ENCODE results near the gene RD3L. TPM values are rescaled to one million over a fixed set of nuclear protein-coding genes. Genes with fewer than 3 reads are reported as not detected.

Gene RD3L
- total RNA-seq, 1 experiment from 2014 or later: not detected

DNA sequence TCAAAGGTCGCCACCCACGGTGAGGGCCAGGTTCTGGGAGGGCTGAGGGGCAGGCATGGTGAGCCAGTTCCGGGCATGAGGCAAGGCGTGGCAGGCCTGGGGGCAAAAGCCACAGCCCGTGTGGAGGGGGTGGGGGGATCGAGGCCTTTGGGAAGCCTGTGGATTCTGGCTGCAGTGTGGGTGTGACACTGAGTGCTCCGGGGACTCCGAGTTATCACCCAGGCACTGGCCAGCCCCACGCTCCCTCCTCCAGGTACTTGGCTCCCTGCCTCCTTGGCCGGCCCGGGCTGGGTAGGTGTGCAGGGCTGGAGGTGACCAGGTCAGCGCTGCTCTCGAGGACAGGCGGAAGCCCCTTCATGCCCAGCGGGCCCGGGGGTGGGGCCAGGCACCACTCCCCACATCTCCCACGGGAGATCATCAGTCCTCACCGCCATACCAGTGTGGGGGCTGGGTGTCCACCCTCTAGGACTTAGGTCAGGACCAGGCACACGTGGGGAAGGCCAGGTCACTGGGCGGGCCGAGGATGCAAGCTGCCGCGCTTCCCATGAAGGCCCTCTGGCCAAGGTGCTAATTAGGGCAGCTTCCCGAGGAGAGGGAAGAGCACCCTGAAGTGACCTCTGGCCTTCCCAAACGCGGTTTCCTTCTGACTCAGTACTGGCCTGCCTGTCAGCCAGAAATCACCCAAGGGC lies 48.2 kb downstream of the RD3L start:
- Histone ChIP-seq H2BK120ac (ENCODE audit: low read depth, low read length, poor library complexity, severe bottlenecking) (no peak overlapping the region), H2BK20ac (ENCODE audit: low read depth, low read length, poor library complexity, severe bottlenecking) (no peak overlapping the region), H2BK12ac (ENCODE audit: insufficient read length, low read depth, low read length) (no peak overlapping the region), H3K9ac (ENCODE audit: extremely low read depth, insufficient read length, low read length) (no peak overlapping the region), H3K23me2 (ENCODE audit: insufficient read length, low read depth, low read length, poor library complexity, severe bottlenecking) (no peaks in the 10 kb centered on the region), H3K56ac (ENCODE audit: insufficient read length, low read depth, low read length) (no peak overlapping the region), H3K18ac (ENCODE audit: insufficient read length, low read depth, low read length) (no peak overlapping the region), H3K23ac (ENCODE audit: insufficient read length, low read depth, low read length) (no peak overlapping the region), H3K4ac (ENCODE audit: low read depth, low read length) (no peak overlapping the region), H2BK5ac (ENCODE audit: insufficient read length, low read length) (no peak overlapping the region), H3K79me1 (ENCODE audit: insufficient read depth, low read depth, low read length, poor library complexity, severe bottlenecking) (no peaks in the 10 kb centered on the region), H3K27me3 (ENCODE audit: insufficient read depth, low read length) (no peaks in the 10 kb centered on the region), H2AK5ac (ENCODE audit: insufficient read length, low read length) (no peak overlapping the region), H4K91ac (ENCODE audit: insufficient read length, low read depth, low read length) (no peak overlapping the region), H4K8ac (replicated peaks; ENCODE audit: insufficient read length, low read depth, low read length) (no peak overlapping the region), H3K4me2 (ENCODE audit: insufficient read depth, insufficient read length, low read length) (no peak overlapping the region), H4K5ac (ENCODE audit: insufficient read length, low read depth, low read length) (no peak overlapping the region), H3K4me1 (ENCODE audit: insufficient read depth, low read length) (no peaks in the 10 kb centered on the region), H3K27ac (ENCODE audit: insufficient read length, low read depth, low read length) (no peak overlapping the region), H2AFZ (ENCODE audit: low read length) (no peak overlapping the region), H2BK15ac (ENCODE audit: low read depth, low read length) (no peak overlapping the region), H3T11ph (ENCODE audit: low read length) (no peak overlapping the region), H3K14ac (ENCODE audit: insufficient read depth, low read length) (no peak overlapping the region; the same call in 1 of the 2 replicates), H3K9me3 (ENCODE audit: control insufficient read depth, low read depth, low read length) (no peaks in the 10 kb centered on the region), H3K79me2 (ENCODE audit: insufficient read depth, low read length) (no peaks in the 10 kb centered on the region), H4K20me1 (ENCODE audit: control insufficient read depth, insufficient read depth, insufficient read length) (peaks cover 2% of the 10 kb centered on the region)
- DNase-seq: no peak
- TF ChIP-seq, protein P1, sequence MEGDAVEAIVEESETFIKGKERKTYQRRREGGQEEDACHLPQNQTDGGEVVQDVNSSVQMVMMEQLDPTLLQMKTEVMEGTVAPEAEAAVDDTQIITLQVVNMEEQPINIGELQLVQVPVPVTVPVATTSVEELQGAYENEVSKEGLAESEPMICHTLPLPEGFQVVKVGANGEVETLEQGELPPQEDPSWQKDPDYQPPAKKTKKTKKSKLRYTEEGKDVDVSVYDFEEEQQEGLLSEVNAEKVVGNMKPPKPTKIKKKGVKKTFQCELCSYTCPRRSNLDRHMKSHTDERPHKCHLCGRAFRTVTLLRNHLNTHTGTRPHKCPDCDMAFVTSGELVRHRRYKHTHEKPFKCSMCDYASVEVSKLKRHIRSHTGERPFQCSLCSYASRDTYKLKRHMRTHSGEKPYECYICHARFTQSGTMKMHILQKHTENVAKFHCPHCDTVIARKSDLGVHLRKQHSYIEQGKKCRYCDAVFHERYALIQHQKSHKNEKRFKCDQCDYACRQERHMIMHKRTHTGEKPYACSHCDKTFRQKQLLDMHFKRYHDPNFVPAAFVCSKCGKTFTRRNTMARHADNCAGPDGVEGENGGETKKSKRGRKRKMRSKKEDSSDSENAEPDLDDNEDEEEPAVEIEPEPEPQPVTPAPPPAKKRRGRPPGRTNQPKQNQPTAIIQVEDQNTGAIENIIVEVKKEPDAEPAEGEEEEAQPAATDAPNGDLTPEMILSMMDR (conservative IDR thresholded peaks at IDR 0.05): no peak
- H3K4me3 Mint-ChIP-seq: no peak overlapping the region
- peaks cover 3 to 5% (median 5%) of the 10 kb centered on the region in 3 experiments; a peak in 3 of 7 replicates for H3K36me3 Mint-ChIP-seq (ENCODE audit: insufficient read depth in 1 of 3, low read depth in 3 of 3)
- no CpG with 5 or more reads among the region's 26 CpGs for WGBS (ENCODE audit: extremely low coverage, insufficient read length, low lambda C conversion rate)
- H3K9me3 Mint-ChIP-seq: peaks cover 5 to 6% of the 10 kb centered on the region in 2 experiments
- peaks cover 0 to 10% of the 10 kb centered on the region in 2 experiments; a peak in 2 of 4 replicates for H3K4me1 Mint-ChIP-seq
- no peak overlapping the region for H3K27ac Mint-ChIP-seq
- peaks cover 8% of the 10 kb centered on the region for H3K27me3 Mint-ChIP-seq (ENCODE audit: low read depth)

Measured in H9 (cell line).